OCI-LY7 (cell line): ENCODE measurements around the gene VAMP2. TPM values are rescaled to one million over a fixed set of nuclear protein-coding genes. Genes with fewer than 3 reads are reported as not detected.

ENCODE experiments used
- BruUV-seq: library from RNA; stranded (reverse); fragments of 400-500 nt; replicated peaks from 2 replicates; lab custom pipeline; 2021; lab: Mats Ljungman, UMichigan
- CTCF ChIA-PET: fragments of 300-600 bp; sonication (Branson Sonifier 250); formaldehyde crosslinking; loops from one replicate; lab custom pipeline; 2022; ENCODE audit warnings: antibody characterized with exemption; ENCODE audit not compliant: unreplicated experiment; lab: Charles Lee
- POLR2A ChIA-PET: fragments of 300-600 bp; sonication (Branson Sonifier 250); formaldehyde crosslinking; loops from one replicate; lab custom pipeline; 2022; ENCODE audit warnings: antibody characterized with exemption; lab: Charles Lee
- DNase-seq: peaks from one replicate; pipeline ENCODE4 v3.0.0-alpha.2; 2015; ENCODE audit warnings: low spot score
- H2AFZ ChIP-seq: fragments of 200-600 bp; sonication (generic), shearing (Covaris generic); 2 replicates; pipeline ENCODE4 v1.6.1; 2014; ENCODE audit warnings: mild to moderate bottlenecking, antibody characterized with exemption, low read length, moderate library complexity
- H3K27ac ChIP-seq: fragments of 200-600 bp; sonication (generic); 2 replicates; pipeline ENCODE4 v1.5.1; 2014; ENCODE audit warnings: mixed run types, low read depth, mild to moderate bottlenecking, moderate library complexity, low read length, inconsistent platforms; ENCODE audit not compliant: poor library complexity, severe bottlenecking
- H3K36me3 ChIP-seq: fragments of 200-600 bp; sonication (generic); 2 replicates; pipeline ENCODE4 v1.6.1; 2014; ENCODE audit warnings: mild to moderate bottlenecking, antibody characterized with exemption, low read length, moderate library complexity, mixed read lengths; ENCODE audit not compliant: insufficient read depth
- H3K4me1 ChIP-seq: fragments of 200-600 bp; sonication (generic); 2 replicates; pipeline ENCODE4 v1.5.1; 2014; ENCODE audit warnings: mild to moderate bottlenecking, low read length; ENCODE audit not compliant: insufficient read depth, poor library complexity, severe bottlenecking
- H3K4me2 ChIP-seq: fragments of 200-600 bp; sonication (generic); 2 replicates; pipeline ENCODE4 v1.6.1; 2014; ENCODE audit warnings: mild to moderate bottlenecking, low read length
- H3K4me3 ChIP-seq: fragments of 200-600 bp; sonication (generic); 2 replicates; pipeline ENCODE4 v1.5.1; 2014; ENCODE audit warnings: mild to moderate bottlenecking, low read depth, low read length; ENCODE audit not compliant: poor library complexity, severe bottlenecking
- H3K79me2 ChIP-seq: fragments of 200-600 bp; sonication (generic); 2 replicates; pipeline ENCODE4 v1.6.1; 2016; ENCODE audit warnings: low read depth, mild to moderate bottlenecking, low read length, moderate library complexity, mixed read lengths; ENCODE audit not compliant: insufficient read depth
- H3K9me2 ChIP-seq: fragments of 200-600 bp; sonication (generic); 2 replicates; pipeline ENCODE4 v1.6.1; 2016; ENCODE audit warnings: mild to moderate bottlenecking, low read length, mixed read lengths; ENCODE audit not compliant: insufficient read depth
- H3K9me3 ChIP-seq: fragments of 200-600 bp; sonication (generic); 2 replicates; pipeline ENCODE4 v1.6.1; 2014; ENCODE audit warnings: mild to moderate bottlenecking, mixed run types, low read length, mixed read lengths
- H4K20me1 ChIP-seq: fragments of 200-600 bp; sonication (generic); 2 replicates; pipeline ENCODE4 v1.6.1; 2014; ENCODE audit warnings: mild to moderate bottlenecking, antibody characterized with exemption, low read length, moderate library complexity, mixed read lengths; ENCODE audit not compliant: insufficient read depth
- EZH2phosphoT487 ChIP-seq: fragments of 200-600 bp; sonication (generic); IDR thresholded peaks from 2 replicates; pipeline ENCODE4 v1.6.1; 2018; ENCODE audit warnings: low read depth, borderline replicate concordance, mild to moderate bottlenecking, mixed run types, antibody characterized with exemption, low read length, moderate library complexity, mixed read lengths
- intact Hi-C: fragments of 100-400 bp; cut with micrococcal nuclease; formaldehyde crosslinking; loops from one replicate; pipeline ENCODE4 v1.10.0; 2022; ENCODE audit not compliant: unreplicated experiment
- total RNA-seq, 2 experiments: library from RNA; depleted of rRNA in 1 of 2; stranded (reverse); fragments of >200 nt in 1 of 2; shearing (Covaris generic) in 1 of 2; gene quantifications; 2 replicates each; pipeline ENCODE4 v1.2.3, GENCODE V29; 2014 to 2022
- TF ChIP-seq, protein P1 (sequence below): fragments of 200-600 bp; sonication (generic); conservative IDR thresholded peaks from 2 replicates; pipeline ENCODE4 v1.5.1; 2014; ENCODE audit warnings: mild to moderate bottlenecking, antibody characterized with exemption, low read length, moderate library complexity, mixed read lengths

VAMP2 gene
- total RNA-seq, 2 experiments from 2014 or later: 21.2 to 40.9 TPM

DNA sequence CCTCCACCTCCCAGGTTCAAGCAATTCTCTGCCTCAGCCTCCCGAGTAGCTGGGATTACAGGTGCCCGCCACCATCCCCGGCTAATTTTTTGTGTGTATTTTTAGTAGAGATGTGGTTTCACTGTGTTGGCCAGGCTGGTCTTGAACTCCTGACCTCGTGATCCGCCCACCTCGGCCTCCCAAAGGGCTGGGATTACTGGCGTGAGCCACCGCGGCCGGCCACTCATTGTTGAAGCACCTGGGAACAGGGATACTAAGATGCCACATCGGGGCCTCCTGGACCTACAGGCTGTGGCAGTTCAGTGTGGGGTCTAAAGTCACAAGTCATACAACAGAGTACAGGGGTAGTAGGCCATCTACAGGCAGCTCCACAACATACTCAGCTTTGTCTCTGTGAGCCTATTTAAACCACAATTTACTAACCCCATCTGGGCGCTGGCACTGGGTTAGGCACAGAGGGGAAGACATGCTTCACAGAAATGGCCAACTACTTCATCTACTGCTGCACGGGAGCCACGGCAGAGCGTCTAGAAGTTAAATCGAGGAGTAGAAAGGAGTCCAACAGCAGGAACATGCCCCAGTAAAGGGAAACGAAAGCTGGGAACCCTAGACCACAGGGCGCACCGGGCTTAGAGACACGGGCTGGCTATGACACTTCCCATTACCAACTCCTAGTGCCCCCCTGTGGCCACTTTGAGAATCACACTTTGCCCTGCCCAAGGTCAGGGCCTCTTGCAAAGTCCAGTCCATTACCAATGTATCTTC, 4.3 kb downstream of the VAMP2 start:
- POLR2A ChIA-PET: interaction anchor here (1.0 kb wide), 1 partner anchor 15 kb away, joined by 3 read pairs; no protein-coding TSS in a partner anchor
- H3K27ac ChIP-seq: peak overlapping the region; percentile 32

DNA sequence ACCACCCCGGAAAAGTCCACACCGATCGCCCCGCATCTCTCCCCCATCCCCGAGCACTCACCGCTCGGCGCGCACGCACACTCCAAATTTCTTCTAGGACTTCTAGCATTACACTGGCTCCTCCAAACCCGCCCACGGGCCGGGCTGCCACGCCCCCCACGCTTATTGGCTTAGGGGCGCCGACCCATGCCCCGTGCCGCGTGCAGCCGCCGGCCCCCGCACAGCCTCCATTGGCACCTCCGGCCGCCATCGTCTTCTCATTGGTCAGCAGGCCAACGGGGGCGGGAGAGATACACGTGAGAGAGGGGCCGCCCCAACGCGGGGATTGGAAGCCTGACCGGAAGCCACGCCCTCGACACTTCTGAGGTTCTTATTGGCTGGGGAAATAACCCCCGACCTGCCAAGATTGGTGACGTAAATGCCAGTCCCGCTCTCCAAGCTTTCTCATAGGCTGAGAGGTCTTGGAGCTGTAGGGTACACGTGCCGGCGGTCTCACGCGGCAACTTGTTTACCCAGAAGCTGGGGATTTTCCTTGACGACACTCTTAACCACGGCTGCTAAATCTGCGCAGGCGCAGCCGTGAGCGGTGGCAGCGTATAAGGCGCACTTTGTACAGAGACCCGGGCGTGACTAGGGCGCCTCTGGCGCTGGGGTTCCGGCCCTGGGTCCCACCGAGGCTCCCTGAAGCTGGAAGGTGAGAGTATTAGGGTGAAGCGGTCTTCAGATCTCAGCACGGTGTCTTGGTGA, 6.3 kb downstream of the VAMP2 start:
- ChIA-PET POLR2A (interaction anchor here (0.8 to 1.9 kb wide), 6 partner anchors 11 to 30 kb away, joined by 3 to 18 read pairs (median 4); no protein-coding TSS in a partner anchor), CTCF (interaction anchor here (0.6 to 1.0 kb wide), 4 partner anchors 19 to 97 kb away, joined by 3 read pairs; no protein-coding TSS in a partner anchor)
- H3K79me2 ChIP-seq: peaks cover 5% of the 10 kb centered on the region; the same call in 1 of the 2 replicates
- peaks cover 25% of the 10 kb centered on the region for H3K36me3 ChIP-seq
- intact Hi-C loops: loop anchor here (1.0 to 10.0 kb wide), 4 partner anchors 18 to 322 kb away; partner anchors contain the start of gene KDM6B
- H3K4me1 ChIP-seq: peaks cover 60% of the 10 kb centered on the region
- no peaks in the 10 kb centered on the region for H4K20me1 ChIP-seq
- H2AFZ ChIP-seq: peak overlapping the region; percentile 59; the same call in 1 of the 2 replicates
- no TSS peak for BruUV-seq
- peak overlapping the region; percentile 75 for H3K4me3 ChIP-seq
- no peaks in the 10 kb centered on the region for H3K9me3 ChIP-seq
- peak; percentile 100 for DNase-seq
- H3K27ac ChIP-seq: peak overlapping the region; percentile 80
- TF ChIP-seq, protein P1, sequence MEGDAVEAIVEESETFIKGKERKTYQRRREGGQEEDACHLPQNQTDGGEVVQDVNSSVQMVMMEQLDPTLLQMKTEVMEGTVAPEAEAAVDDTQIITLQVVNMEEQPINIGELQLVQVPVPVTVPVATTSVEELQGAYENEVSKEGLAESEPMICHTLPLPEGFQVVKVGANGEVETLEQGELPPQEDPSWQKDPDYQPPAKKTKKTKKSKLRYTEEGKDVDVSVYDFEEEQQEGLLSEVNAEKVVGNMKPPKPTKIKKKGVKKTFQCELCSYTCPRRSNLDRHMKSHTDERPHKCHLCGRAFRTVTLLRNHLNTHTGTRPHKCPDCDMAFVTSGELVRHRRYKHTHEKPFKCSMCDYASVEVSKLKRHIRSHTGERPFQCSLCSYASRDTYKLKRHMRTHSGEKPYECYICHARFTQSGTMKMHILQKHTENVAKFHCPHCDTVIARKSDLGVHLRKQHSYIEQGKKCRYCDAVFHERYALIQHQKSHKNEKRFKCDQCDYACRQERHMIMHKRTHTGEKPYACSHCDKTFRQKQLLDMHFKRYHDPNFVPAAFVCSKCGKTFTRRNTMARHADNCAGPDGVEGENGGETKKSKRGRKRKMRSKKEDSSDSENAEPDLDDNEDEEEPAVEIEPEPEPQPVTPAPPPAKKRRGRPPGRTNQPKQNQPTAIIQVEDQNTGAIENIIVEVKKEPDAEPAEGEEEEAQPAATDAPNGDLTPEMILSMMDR: peak; percentile 43; the same call in 1 of the 2 replicates
- no peak for TF ChIP-seq EZH2phosphoT487
- H3K9me2 ChIP-seq: no peaks in the 10 kb centered on the region
- peak overlapping the region; percentile 95 for H3K4me2 ChIP-seq

More for the DNA sequence above, 4.3 kb downstream of the VAMP2 start:
- BruUV-seq: no TSS peak
- peak; percentile 86 for DNase-seq
- no peaks in the 10 kb centered on the region for H3K9me2 ChIP-seq
- H3K36me3 ChIP-seq: peaks cover 27% of the 10 kb centered on the region
- H3K9me3 ChIP-seq: no peaks in the 10 kb centered on the region
- peaks cover 58% of the 10 kb centered on the region for H3K4me1 ChIP-seq
- peak overlapping the region; percentile 4 for H3K4me3 ChIP-seq
- H3K4me2 ChIP-seq: peak overlapping the region; percentile 52
- H4K20me1 ChIP-seq: no peaks in the 10 kb centered on the region
- H2AFZ ChIP-seq: no peak overlapping the region
- TF ChIP-seq EZH2phosphoT487: no peak
- TF ChIP-seq, protein P1: peak; percentile 91
- peaks cover 14% of the 10 kb centered on the region; the same call in 1 of the 2 replicates for H3K79me2 ChIP-seq
- intact Hi-C loops: loop anchor here (10.0 kb wide), 1 partner anchor 324 kb away; the partner anchor contains the start of gene KDM6B
- CTCF ChIA-PET: interaction anchor here (1.3 kb wide), 1 partner anchor 15 kb away, joined by 5 read pairs; no protein-coding TSS in a partner anchor
